ENCODE results near the gene SLC25A41.

Gene SLC25A41

DNA sequence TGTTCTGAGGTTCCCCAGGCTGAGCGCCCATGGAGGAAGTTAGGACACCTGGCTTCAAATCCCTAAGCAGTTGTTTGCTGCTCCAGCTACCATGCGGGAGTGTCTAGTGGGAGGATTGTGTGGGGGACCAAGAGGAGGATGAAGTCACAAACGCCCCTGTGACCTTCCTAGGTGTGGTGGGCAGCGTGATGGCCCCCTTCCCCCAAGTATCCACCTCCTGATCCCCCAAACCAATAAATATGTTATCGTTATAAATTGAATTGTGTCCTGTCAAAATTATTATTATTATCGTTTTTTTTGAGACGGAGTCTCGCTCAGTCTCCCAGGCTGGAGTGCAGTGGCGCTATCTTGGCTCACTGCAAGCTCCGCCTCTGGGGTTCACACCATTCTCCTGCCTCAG lies at the start of gene SLC25A41:
Gene SLC25A41 (minus strand): TSS at position 101 of the 400 bp plus-strand sequence. CDS start 70 bp downstream, at position 31.
- no peak for DNase-seq

DNA sequence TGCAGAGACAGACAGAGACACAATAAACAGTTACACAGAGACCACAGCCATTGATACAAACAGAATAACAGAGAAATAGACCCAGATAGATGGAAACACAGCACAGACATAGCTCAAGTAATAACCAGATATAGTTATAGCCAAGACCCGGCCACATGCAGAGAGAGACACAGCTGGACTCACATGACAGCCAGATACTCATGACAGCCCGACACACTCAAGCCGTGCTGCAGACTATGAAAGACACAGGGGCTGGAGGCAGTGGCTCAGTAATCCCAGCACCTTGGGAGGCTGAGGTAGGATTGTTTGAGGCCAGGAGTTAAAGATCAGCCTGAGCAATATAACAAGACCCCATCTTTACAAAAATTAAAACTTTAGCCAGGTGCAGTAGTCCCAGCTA lies 49.7 kb upstream of the SLC25A41 start:
- DNase-seq, result no peak

DNA sequence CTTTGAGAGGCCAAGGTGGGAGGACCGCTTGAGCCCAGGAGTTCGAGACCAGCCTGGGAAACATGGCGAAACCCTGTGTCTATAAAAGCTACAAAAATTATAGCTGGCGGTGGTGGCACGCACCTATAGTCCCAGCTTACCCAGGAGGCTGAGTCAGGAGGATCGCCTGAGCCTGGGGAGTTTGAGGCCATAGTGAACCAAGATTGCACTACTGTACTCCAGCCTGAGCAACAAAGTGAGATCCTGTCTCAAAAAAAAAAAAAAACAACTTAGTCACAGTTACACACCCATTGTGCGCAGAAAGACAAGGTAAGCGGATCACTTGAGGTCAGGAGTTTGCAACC lies 48.8 kb upstream of the SLC25A41 start:
- no peak for DNase-seq

DNA sequence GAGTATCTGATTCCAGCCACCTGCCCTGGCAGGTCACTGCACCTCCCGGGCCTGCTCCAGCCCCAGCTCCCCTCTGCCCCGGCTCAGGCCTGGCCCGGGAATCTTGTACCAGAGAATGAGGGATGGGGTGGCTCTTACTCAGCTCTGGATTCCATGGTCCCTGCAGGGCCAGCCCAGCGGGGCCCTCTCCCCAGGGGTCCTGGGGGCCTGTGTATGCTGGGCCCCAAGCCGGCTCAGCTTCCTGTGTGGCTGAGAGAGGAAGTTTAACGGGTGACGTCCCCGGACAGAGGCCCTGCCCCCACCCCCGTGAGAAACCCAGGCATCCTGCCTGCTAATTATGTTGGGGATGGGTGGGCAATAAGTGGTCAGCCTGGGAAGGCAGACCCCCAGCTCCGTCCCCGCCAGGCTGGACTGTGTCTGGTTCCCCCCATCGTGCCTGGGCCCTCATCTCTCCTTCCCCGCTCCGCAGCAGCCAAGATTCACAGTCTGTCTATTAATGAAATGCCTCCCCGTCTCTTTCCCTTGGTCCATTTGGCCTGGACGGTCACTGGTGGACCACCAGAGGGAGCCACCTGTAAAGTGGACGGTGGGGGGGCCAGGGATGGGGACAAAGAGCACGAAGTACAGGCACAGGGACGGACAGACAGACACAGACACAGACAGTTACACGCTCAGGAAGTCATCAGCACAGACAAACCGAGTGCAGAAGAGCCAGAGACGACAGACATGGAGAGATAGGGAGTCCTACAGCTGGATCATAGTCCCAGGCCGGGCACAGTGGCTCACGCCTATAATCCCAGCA lies 48.2 kb upstream of the SLC25A41 start, which contains the start of gene DENND1C:
Gene DENND1C (minus strand): TSS at position 247 of the 802 bp plus-strand sequence. CDS start 92 bp downstream, at position 155.
- DNase-seq, result peak; percentile 78

DNA sequence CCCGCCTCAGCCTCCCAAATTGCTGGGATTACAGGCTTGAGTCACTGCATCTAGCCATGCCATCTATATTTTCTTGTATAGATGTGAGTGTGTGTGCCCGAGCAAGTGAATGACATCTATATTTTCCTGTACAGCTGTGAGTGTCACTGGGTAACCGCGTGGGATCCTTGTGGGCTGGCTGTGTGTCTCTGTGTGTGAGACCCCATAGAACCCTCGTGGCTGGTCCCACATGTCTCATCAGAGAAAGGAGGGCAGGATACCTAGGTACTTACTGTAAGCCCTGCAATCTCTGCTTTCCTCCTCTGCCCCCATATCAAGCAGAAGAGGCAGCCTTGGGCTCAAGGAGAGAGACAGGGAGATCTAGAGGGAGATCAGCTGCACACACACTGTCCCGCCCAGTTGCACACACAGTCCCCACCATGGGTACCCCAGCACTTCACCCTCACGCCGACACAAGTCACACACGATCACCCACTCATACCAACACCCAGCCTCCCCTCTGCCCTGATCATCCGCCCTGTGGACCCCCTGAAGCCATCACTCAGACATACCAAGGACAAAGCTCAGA lies 47.4 kb upstream of the SLC25A41 start:
- peak; percentile 31 for DNase-seq

DNA sequence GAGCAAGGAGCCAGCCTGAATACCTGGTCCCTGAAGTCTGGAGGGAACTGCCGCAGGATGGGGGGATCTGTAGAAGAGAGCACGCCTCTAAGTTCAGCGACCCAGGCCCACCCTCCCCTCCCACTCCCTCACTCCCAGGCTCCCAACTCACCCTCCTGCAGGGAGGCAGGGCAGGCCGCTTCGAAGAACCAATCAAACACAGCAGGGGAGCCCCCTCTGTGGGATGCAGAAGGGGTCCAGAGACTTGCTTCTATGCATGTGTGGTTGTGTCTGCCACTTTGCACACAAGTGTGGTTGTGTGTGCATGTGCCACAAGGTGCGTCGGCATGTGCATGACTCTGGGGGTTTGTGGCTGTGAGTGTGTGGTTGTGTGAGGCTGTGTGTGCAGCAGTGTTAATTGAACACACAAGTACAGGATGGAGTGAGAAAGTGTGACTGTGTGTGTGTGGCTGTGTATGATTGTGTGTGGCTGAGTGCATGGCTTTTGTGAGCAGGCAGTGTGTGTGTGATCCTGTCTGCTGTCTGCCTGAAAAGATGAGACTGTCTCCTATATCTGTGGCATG lies 46.4 kb upstream of the SLC25A41 start:
- DNase-seq, result no peak

DNA sequence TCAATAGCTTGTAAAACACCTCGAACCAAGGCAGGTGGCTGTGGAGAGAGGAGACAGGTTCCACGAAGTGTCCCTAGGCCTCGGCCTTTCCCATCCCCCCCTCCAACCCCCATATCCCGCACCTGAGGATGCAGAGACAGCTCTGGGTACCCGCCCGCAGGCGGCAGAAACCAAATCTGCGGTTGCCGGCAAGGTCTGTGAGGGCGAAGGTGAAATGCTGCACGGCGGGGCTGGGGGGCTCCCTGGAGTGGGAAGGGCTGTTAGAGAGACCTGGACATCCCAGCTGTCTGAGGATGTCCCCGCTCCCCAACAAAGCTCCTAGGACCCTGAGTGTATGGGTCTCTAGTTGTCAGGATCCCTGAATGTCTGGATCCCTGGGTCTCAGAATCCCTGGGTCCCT lies 45.3 kb upstream of the SLC25A41 start:
- no peak for DNase-seq

DNA sequence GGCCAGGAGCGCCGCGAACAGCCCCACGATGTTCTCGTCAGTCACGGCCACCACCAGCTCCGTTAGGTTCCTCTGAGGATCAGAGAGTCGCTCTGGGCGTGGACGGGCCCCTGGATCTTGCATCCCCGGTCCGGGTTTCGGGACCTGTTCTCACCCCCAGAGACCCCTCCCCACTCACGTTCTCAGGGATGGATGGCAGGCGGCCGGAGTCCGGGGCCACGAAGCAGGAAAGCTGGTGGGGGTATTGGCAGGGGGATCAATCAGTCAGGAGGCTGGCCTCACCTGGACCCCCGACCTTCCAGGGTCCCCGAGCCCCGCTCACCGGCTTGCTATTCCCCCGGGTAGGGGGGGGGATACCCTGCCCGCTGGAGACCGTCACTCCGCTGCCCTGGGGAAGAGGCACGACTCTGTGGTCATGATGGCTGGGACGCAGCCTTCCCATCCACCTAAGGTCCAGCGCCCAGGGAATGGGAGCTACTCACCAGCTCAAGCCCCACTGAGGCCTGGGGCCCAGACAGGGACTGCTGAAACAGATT lies 43.4 kb upstream of the SLC25A41 start:
- DNase-seq, result no peak

DNA sequence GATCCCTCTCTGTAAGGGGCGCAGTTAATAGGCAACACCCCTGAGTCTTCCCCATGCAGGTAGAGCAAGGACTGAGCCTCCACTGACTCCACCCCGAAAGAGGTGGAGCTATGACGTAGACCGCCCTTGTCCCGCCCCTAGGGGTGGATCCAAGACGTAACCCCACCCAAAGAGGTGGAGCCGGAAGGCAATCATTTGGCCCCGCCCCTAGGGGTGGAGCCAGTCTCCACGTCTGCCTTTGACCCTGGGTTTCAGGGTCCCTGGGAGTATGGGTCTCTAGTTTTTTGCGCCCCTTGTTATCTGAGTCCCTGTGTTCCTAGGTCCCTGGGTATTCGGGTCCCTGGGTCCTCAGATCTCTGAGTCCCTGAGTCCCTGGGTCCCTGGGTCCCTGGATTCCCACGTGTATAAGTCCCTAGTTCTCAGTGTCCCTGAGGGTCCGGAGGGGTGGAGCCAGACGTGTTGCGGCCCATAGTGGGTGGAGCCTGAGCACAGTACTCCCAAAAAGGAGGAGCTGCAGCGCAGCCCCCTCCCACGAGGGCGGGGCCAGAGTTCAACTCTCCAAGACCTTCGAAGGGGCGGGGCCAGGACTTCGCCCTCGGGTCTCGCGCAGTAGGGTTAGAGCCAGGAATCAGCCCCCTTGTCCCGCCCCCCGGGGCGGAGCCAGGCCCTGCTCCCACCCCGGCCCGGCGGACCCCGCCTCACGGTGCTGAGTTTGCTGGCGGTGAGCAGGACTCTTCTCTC lies 42.8 kb upstream of the SLC25A41 start:
- peak; percentile 72 for DNase-seq

DNA sequence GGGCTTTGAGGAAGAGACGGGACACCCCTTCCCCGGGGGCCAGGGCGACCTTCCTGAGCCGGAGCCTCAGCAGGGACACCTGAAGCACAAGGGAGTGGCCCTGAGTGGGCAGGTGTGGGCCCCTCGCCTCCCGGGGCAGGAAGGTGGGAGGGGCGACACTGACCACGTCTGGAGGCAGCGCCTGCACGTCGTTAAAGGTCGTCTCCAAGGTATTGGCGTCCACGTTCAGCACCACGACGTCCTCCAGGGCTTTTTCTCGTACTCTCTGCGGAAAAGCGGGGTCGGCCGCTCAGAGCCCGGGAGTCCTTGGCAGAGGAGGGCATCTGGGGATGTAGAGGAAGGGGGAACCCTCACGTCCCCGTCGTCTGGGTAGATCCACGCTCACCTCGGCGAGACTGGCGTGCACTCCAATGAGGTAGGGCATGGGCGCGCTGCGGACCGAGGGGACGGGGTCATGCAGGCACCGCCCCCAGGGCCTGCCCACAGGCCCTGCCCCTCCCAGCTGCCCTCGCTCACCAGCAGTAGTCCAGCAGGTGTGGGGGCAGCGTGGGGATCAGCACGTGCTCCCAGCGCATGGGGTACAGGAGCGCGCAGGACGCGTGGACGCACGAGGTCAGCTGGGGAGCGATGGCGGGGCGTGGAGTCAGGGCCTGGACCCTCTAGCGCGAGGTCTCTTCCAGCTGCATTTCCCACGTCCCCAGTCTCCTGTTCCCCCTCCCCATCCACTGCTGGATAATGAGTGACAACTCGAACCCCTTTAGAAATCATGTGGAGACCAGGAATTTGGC lies 42.0 kb upstream of the SLC25A41 start:
- no peak for DNase-seq

DNA sequence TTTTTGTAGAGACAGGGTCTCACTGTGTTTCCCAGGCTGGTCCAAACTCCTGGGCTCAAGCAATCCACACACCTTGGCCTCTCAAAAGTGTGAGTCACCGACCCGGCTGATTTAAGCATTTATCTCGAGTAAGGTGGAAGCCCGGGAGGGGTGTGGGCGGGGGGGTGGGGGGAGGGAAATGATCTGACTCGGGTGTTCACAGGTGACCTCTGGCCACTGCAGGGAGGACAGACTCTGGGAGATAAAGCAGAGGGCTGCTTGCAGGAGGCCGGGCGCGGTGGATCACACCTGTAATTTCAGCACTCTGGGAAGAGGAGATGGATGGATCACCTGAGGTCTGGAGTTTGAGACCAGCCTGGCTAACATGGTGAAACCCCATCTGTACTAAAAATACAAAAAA lies 40.1 kb upstream of the SLC25A41 start:
- DNase-seq, result no peak

DNA sequence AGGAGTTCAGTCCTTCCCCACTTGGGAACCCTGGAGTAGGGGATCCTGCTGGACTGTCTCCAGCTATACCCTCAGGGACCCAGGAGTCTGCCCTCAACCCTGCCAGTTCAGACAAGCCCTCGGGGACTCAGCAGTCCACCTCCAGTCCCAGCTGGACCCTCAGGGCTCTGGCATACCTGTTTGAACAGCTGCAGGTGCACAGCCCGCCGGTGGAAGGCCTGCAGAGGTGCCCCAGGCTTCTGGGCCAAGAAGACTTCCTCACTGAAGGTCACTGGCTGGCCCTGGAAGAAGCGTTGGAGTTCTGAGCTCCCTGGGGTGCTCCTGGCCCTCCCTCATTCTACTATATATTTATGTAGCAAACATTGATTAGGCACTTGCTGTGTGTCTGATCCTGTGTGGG lies 39.1 kb upstream of the SLC25A41 start:
- DNase-seq, result no peak

DNA sequence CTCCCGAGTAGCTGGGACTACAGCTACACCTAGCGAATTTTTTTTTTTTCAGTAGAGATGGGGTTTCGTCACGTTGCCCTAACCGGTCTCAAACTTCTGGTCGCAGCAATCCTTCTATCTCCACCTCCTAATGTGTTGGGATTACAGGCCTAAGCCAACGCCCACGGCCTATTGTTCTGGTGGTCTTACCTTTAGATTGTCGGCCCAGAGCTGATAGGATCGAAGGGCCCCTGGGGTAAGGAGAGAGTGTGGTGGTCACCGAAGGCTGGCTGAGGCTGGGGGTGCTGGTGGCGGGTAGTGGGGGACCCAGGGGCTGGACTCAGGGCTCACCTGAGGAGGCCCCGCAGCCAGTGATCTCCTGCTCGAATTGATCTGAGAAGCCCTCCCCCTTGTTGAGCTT lies 37.5 kb upstream of the SLC25A41 start:
- no peak for DNase-seq

DNA sequence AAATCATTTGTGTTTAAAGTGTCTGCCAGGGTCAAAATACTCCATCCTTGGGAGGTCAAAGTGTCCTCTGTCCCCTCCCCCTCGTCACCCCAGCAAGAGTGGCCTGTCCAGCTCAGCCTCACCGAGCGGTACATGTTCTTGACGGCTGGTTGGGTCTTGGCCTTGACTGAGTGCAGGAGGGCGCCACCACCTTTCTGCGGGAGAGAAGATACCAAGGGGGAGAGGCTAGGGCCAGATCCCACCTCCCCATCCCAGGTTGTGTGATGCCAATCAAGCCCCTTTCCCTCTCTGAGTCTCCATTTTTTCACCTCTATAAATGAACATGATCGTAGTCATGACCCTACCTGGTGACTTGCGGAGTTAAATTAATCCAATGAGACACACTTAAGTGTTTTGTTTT lies 36.6 kb upstream of the SLC25A41 start:
- DNase-seq, result no peak

DNA sequence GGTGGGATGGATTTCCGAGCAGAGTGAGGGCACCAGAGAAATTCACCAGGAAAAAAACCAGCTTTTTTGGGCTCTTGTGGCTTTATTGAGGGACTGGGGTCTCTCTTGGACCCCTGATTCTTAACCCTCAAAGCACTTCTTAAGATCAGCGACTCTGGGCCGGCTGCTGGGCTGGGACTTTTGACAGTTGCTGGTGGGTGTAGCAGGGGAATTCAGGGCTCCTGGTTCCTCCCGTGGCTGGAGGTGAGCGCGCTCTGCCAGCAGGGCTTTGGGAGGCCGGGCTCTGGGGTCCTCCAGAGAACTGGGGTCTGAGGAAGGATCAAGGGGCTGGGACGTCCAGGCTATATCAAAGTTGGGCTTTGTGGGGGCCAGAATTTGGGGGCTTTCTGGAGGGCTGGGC lies 33.8 kb upstream of the SLC25A41 start:
- DNase-seq, result no peak

DNA sequence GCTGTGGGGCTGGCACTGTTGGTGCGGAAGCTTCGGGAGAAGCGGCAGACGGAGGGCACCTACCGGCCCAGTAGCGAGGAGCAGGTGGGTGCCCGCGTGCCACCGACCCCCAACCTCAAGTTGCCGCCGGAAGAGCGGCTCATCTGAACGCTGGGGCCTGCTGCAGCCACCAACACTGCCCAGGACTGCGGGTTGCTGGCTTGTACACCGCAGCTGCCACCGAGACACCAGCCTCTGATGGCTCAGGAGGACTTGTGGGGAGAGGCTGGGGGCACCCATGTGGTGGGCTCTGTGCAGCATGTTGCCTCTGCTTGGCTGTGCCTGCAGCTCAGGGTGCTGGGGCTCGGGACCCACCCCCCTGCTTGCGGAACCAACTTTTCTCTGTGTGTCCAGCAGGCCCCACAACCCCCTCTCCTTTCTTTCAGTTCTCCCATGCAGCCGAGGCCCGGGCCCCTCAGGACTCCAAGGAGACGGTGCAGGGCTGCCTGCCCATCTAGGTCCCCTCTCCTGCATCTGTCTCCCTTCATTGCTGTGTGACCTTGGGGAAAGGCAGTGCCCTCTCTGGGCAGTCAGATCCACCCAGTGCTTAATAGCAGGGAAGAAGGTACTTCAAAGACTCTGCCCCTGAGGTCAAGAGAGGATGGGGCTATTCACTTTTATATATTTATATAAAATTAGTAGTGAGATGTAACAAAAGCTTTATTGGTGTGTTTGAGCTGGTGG lies 33.1 kb upstream of the SLC25A41 start:
- no peak for DNase-seq

DNA sequence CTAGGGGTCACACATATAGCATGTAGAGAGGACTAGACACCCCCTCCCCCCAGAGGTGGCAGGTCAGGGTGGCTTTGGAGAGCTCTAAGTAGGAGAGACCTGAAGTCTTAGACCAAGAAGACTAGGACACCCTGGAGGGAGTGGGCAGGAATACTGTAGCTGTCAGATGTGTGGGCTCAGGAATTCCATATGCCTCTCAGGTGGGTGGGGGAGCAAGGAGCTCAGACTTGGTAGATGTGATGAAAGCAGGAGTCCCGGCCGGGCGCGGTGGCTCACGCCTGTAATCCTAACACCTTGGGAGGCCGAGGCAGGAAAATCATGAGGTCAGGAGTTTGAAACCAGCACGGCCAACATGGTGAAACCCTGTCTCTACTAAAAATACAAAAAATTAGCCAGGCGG lies 32.1 kb upstream of the SLC25A41 start:
- DNase-seq, result no peak

DNA sequence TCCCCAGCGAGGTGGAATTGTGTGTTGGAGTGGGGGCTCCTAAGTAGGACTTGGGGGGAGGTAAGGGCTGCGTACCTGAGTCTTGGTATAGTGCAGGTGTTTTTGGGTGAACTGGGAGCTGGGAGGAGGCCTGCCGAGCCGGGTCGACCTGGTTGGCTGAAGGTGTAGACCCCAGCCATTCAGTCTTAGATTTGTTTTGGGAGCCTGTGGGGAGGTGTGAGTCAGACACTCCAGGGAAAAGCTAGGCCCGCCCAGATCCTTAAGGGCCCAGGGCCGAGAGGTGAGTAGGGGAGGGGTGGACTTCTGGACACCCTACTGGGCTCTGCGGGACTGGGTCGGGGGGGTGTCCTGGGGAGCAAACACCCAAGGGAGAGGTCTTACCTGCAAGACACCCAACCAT lies 31.4 kb upstream of the SLC25A41 start:
- no peak for DNase-seq

DNA sequence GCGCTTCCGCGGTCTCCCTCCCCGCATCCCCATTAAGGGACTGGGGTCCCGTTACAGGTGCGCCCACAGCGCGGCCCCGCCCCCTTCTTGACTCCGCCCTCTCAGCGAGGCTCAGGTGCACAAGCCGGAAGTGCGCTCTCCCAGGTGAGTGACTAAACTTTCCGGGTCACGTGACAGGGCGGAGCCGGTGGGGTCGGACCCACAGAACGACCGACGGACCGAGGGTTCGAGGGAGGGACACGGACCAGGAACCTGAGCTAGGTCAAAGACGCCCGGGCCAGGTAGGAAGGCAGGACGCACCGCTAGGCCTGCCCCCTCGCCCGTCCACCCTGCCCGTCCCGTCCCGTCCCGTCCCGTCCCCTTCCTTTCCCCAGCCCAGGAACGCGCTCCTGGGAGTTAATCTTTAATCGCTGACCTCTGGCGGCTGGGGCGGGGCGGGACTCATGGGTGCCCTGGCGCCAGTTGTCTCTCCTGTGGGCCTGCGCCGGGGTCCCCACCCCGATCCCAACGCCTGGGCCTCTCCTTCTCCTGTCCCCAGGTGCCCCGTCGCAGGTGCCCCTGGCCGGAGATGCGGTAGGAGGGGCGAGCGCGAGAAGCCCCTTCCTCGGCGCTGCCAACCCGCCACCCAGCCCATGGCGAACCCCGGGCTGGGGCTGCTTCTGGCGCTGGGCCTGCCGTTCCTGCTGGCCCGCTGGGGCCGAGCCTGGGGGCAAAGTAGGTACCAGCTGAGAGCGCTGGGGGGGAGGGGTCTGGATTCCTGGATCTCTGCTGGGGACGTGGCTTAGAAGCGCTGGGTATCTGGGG lies 30.7 kb upstream of the SLC25A41 start, which contains the start of gene CRB3:
Gene CRB3 (plus strand): TSS at position 202 of the 804 bp plus-strand sequence. CDS start 431 bp downstream, at position 633.
- peak; percentile 68 for DNase-seq

DNA sequence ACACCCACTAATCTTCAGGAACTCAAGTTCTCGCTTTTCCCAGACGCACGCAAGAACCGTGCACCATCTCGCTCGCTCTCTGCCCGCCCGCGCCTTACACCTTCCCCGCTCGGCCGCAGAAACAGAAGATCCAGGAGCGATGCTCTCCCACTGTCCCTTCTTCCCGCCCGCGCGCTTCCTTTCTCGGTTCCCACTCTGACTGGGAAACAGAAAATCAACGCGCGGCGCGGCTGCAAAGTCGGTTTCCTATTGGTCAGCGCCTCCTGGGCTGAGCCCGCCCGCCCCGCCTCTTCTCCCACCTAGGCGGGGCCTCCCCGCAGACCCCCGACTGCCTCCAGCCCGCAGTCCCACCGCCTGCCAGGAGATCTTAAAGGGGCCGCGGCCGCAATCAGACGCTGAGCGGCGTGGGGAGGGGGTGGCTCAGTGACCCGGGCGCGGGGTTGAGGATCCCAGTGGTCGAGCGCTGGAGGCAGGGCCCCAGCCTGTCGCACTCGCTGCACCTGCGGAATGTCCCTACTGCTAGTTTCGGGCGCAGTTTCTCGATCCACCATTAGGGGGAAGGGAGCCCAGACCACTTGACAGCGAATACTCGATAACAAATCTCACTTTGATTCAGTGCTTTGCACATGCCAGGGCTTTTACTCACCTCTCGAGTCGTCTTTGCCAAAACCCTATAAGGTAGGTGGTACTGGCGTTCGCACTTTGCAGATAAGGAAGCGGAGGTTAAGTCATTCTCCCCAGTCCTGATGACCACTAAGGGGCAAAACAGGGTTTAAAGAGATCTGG lies 26.7 kb upstream of the SLC25A41 start:
- DNase-seq, result peak; percentile 98

All from CD4-positive, alpha-beta T cell treated with Interleukin-21 for 1 hour (primary cell).